ENCODE results near the gene B3GNT8. TPM values are rescaled to one million over a fixed set of nuclear protein-coding genes. Genes with fewer than 3 reads are reported as not detected.

The B3GNT8 gene
- total and polyA plus RNA-seq, 2 of the 8 experiments (the other 6 are each of a cell fraction or from before 2014, with no cell fraction given) = 0.67 to 0.86 TPM

GRCh38 chr19:41443813-41444455 is 16.8 kb upstream of the B3GNT8 start (continued):
- TF ChIP-seq KDM4A (IDR thresholded peaks at IDR 0.05; ENCODE audit: low read depth, low read length, severe bottlenecking) = no peak
- no peak for TF ChIP-seq USF2 (IDR thresholded peaks at IDR 0.05; ENCODE audit: low read length)
- TF ChIP-seq SIX5 (IDR thresholded peaks at IDR 0.05; ENCODE audit: low read depth, low read length) = no peak
- TF ChIP-seq CHD1 (IDR thresholded peaks at IDR 0.05; ENCODE audit: low read depth, low read length) = no peak

All from H1 (cell line).